Measurements from ENCODE around the gene MEOX1.

The MEOX1 gene

GRCh38 chr17:43641416-43641815 is 20.3 kb downstream of the MEOX1 start:
- Histone ChIP-seq H3K27ac (ENCODE audit: low read depth, low read length) (no peak overlapping the region), H3K9me3 (ENCODE audit: control insufficient read depth in 1 of 2, low read length in 2 of 2) (no peaks in the 10 kb centered on the region), H3K27me3 (ENCODE audit: control insufficient read depth in 1 of 2, insufficient read depth in 2 of 2, low read length in 2 of 2) (peaks cover 2 to 6% of the 10 kb centered on the region in 2 donors), H3K4me3 (ENCODE audit: low read depth in 1 of 2, low read length in 2 of 2) (no peak overlapping the region), H3K9ac (ENCODE audit: low read depth in 1 of 2, low read length in 2 of 2) (no peak overlapping the region), H3K4me1 (ENCODE audit: control insufficient read depth in 1 of 2, insufficient read depth in 2 of 2, low read length in 2 of 2) (peaks cover 0 to 10% of the 10 kb centered on the region in 2 donors), H3K36me3 (ENCODE audit: control insufficient read depth in 1 of 2, insufficient read depth in 2 of 2, low read length in 2 of 2) (no peaks in the 10 kb centered on the region)

GRCh38 chr17:43640491-43641252 is 21.1 kb downstream of the MEOX1 start:
- Histone ChIP-seq H3K4me1 (ENCODE audit: control insufficient read depth in 1 of 2, insufficient read depth in 2 of 2, low read length in 2 of 2) (peaks cover 0 to 10% of the 10 kb centered on the region in 2 donors), H3K27me3 (ENCODE audit: control insufficient read depth in 1 of 2, insufficient read depth in 2 of 2, low read length in 2 of 2) (peaks cover 1 to 6% of the 10 kb centered on the region in 2 donors), H3K27ac (ENCODE audit: low read depth, low read length) (no peak overlapping the region), H3K36me3 (ENCODE audit: control insufficient read depth in 1 of 2, insufficient read depth in 2 of 2, low read length in 2 of 2) (no peaks in the 10 kb centered on the region), H3K9me3 (ENCODE audit: control insufficient read depth in 1 of 2, low read length in 2 of 2) (no peaks in the 10 kb centered on the region), H3K4me3 (ENCODE audit: low read depth in 1 of 2, low read length in 2 of 2) (no peak overlapping the region), H3K9ac (ENCODE audit: low read depth in 1 of 2, low read length in 2 of 2) (no peak overlapping the region)

GRCh38 chr17:43637563-43638323 is 24.0 kb downstream of the MEOX1 start:
- no peaks in the 10 kb centered on the region for H3K36me3 ChIP-seq (ENCODE audit: control insufficient read depth in 1 of 2, insufficient read depth in 2 of 2, low read length in 2 of 2)
- H3K4me3 ChIP-seq (ENCODE audit: low read depth in 1 of 2, low read length in 2 of 2), result no peak overlapping the region
- no peaks in the 10 kb centered on the region for H3K9me3 ChIP-seq (ENCODE audit: control insufficient read depth in 1 of 2, low read length in 2 of 2)
- H3K27me3 ChIP-seq (ENCODE audit: control insufficient read depth in 1 of 2, insufficient read depth in 2 of 2, low read length in 2 of 2), result peaks cover 0 to 6% of the 10 kb centered on the region in 2 donors
- H3K9ac ChIP-seq (ENCODE audit: low read depth in 1 of 2, low read length in 2 of 2), result no peak overlapping the region
- H3K27ac ChIP-seq (ENCODE audit: low read depth, low read length), result no peak overlapping the region
- peaks cover 0 to 10% of the 10 kb centered on the region in 2 donors for H3K4me1 ChIP-seq (ENCODE audit: control insufficient read depth in 1 of 2, insufficient read depth in 2 of 2, low read length in 2 of 2)

- Histone ChIP-seq H3K4me1 (ENCODE audit: control insufficient read depth in 1 of 2, insufficient read depth in 2 of 2, low read length in 2 of 2) (peaks cover 0 to 10% of the 10 kb centered on the region in 2 donors), H3K27ac (ENCODE audit: low read depth, low read length) (no peak overlapping the region), H3K27me3 (ENCODE audit: control insufficient read depth in 1 of 2, insufficient read depth in 2 of 2, low read length in 2 of 2) (peaks cover 0 to 6% of the 10 kb centered on the region in 2 donors)
Observed at GRCh38 chr17:43636426-43636825, 25.3 kb downstream of the MEOX1 start.

GRCh38 chr17:43634591-43635125 is 27.1 kb downstream of the MEOX1 start:
- no peak overlapping the region for H3K27ac ChIP-seq (ENCODE audit: low read depth, low read length)
- no peaks in the 10 kb centered on the region for H3K36me3 ChIP-seq (ENCODE audit: control insufficient read depth in 1 of 2, insufficient read depth in 2 of 2, low read length in 2 of 2)
- peaks cover 0 to 6% of the 10 kb centered on the region in 2 donors for H3K27me3 ChIP-seq (ENCODE audit: control insufficient read depth in 1 of 2, insufficient read depth in 2 of 2, low read length in 2 of 2)
- H3K4me3 ChIP-seq (ENCODE audit: low read depth in 1 of 2, low read length in 2 of 2), result no peak overlapping the region
- H3K9ac ChIP-seq (ENCODE audit: low read depth in 1 of 2, low read length in 2 of 2), result no peak overlapping the region
- no peaks in the 10 kb centered on the region for H3K9me3 ChIP-seq (ENCODE audit: control insufficient read depth in 1 of 2, low read length in 2 of 2)
- H3K4me1 ChIP-seq (ENCODE audit: control insufficient read depth in 1 of 2, insufficient read depth in 2 of 2, low read length in 2 of 2), result no peaks in the 10 kb centered on the region

More at GRCh38 chr17:43636426-43636825, 25.3 kb downstream of the MEOX1 start:
- no peaks in the 10 kb centered on the region for H3K36me3 ChIP-seq (ENCODE audit: control insufficient read depth in 1 of 2, insufficient read depth in 2 of 2, low read length in 2 of 2)
- H3K9me3 ChIP-seq (ENCODE audit: control insufficient read depth in 1 of 2, low read length in 2 of 2), result no peaks in the 10 kb centered on the region
- no peak overlapping the region for H3K9ac ChIP-seq (ENCODE audit: low read depth in 1 of 2, low read length in 2 of 2)
- no peak overlapping the region for H3K4me3 ChIP-seq (ENCODE audit: low read depth in 1 of 2, low read length in 2 of 2)

GRCh38 chr17:43632221-43632620 is 29.5 kb downstream of the MEOX1 start:
- Histone ChIP-seq H3K36me3 (ENCODE audit: control insufficient read depth in 1 of 2, insufficient read depth in 2 of 2, low read length in 2 of 2) (no peaks in the 10 kb centered on the region), H3K9ac (ENCODE audit: low read depth in 1 of 2, low read length in 2 of 2) (no peak overlapping the region), H3K4me3 (ENCODE audit: low read depth in 1 of 2, low read length in 2 of 2) (no peak overlapping the region), H3K27me3 (ENCODE audit: control insufficient read depth in 1 of 2, insufficient read depth in 2 of 2, low read length in 2 of 2) (peaks cover 0 to under 1% of the 10 kb centered on the region in 2 donors), H3K9me3 (ENCODE audit: control insufficient read depth in 1 of 2, low read length in 2 of 2) (no peaks in the 10 kb centered on the region), H3K27ac (ENCODE audit: low read depth, low read length) (no peak overlapping the region), H3K4me1 (ENCODE audit: control insufficient read depth in 1 of 2, insufficient read depth in 2 of 2, low read length in 2 of 2) (peaks cover 3 to 8% of the 10 kb centered on the region in 2 donors)

- H3K9me3 ChIP-seq (ENCODE audit: control insufficient read depth in 1 of 2, low read length in 2 of 2), result no peaks in the 10 kb centered on the region
- H3K9ac ChIP-seq (ENCODE audit: low read depth in 1 of 2, low read length in 2 of 2), result no peak overlapping the region
- H3K4me3 ChIP-seq (ENCODE audit: low read depth in 1 of 2, low read length in 2 of 2), result no peak overlapping the region
- no peaks in the 10 kb centered on the region for H3K36me3 ChIP-seq (ENCODE audit: control insufficient read depth in 1 of 2, insufficient read depth in 2 of 2, low read length in 2 of 2)
- peaks cover 3 to 9% of the 10 kb centered on the region in 2 donors for H3K4me1 ChIP-seq (ENCODE audit: control insufficient read depth in 1 of 2, insufficient read depth in 2 of 2, low read length in 2 of 2)
- H3K27ac ChIP-seq (ENCODE audit: low read depth, low read length), result no peak overlapping the region
- H3K27me3 ChIP-seq (ENCODE audit: control insufficient read depth in 1 of 2, insufficient read depth in 2 of 2, low read length in 2 of 2), result no peaks in the 10 kb centered on the region
Observed at GRCh38 chr17:43631429-43631828, 30.3 kb downstream of the MEOX1 start.

- H3K27me3 ChIP-seq (ENCODE audit: control insufficient read depth in 1 of 2, insufficient read depth in 2 of 2, low read length in 2 of 2), result no peaks in the 10 kb centered on the region
- no peak overlapping the region for H3K4me3 ChIP-seq (ENCODE audit: low read depth in 1 of 2, low read length in 2 of 2)
- H3K9ac ChIP-seq (ENCODE audit: low read depth in 1 of 2, low read length in 2 of 2), result no peak overlapping the region
- no peak overlapping the region for H3K27ac ChIP-seq (ENCODE audit: low read depth, low read length)
- H3K36me3 ChIP-seq (ENCODE audit: control insufficient read depth in 1 of 2, insufficient read depth in 2 of 2, low read length in 2 of 2), result no peaks in the 10 kb centered on the region
- no peaks in the 10 kb centered on the region for H3K9me3 ChIP-seq (ENCODE audit: control insufficient read depth in 1 of 2, low read length in 2 of 2)
- H3K4me1 ChIP-seq (ENCODE audit: control insufficient read depth in 1 of 2, insufficient read depth in 2 of 2, low read length in 2 of 2), result peaks cover 3 to 9% of the 10 kb centered on the region in 2 donors
Observed at GRCh38 chr17:43628089-43628650, 33.6 kb downstream of the MEOX1 start.

- Histone ChIP-seq H3K27me3 (ENCODE audit: control insufficient read depth in 1 of 2, insufficient read depth in 2 of 2, low read length in 2 of 2) (no peaks in the 10 kb centered on the region), H3K9ac (ENCODE audit: low read depth in 1 of 2, low read length in 2 of 2) (no peak overlapping the region), H3K4me3 (ENCODE audit: low read depth in 1 of 2, low read length in 2 of 2) (no peak overlapping the region), H3K9me3 (ENCODE audit: control insufficient read depth in 1 of 2, low read length in 2 of 2) (no peaks in the 10 kb centered on the region), H3K27ac (ENCODE audit: low read depth, low read length) (no peak overlapping the region), H3K36me3 (ENCODE audit: control insufficient read depth in 1 of 2, insufficient read depth in 2 of 2, low read length in 2 of 2) (no peaks in the 10 kb centered on the region), H3K4me1 (ENCODE audit: control insufficient read depth in 1 of 2, insufficient read depth in 2 of 2, low read length in 2 of 2) (peaks cover 3 to 9% of the 10 kb centered on the region in 2 donors)
Observed at GRCh38 chr17:43627653-43628052, 34.1 kb downstream of the MEOX1 start.

GRCh38 chr17:43626023-43626422 is 35.7 kb downstream of the MEOX1 start:
- H3K27ac ChIP-seq (ENCODE audit: low read depth, low read length), result no peak overlapping the region
- H3K9me3 ChIP-seq (ENCODE audit: control insufficient read depth in 1 of 2, low read length in 2 of 2), result no peaks in the 10 kb centered on the region
- H3K36me3 ChIP-seq (ENCODE audit: control insufficient read depth in 1 of 2, insufficient read depth in 2 of 2, low read length in 2 of 2), result no peaks in the 10 kb centered on the region
- peaks cover 3 to 9% of the 10 kb centered on the region in 2 donors for H3K4me1 ChIP-seq (ENCODE audit: control insufficient read depth in 1 of 2, insufficient read depth in 2 of 2, low read length in 2 of 2)
- no peak overlapping the region for H3K4me3 ChIP-seq (ENCODE audit: low read depth in 1 of 2, low read length in 2 of 2)
- H3K27me3 ChIP-seq (ENCODE audit: control insufficient read depth in 1 of 2, insufficient read depth in 2 of 2, low read length in 2 of 2), result no peaks in the 10 kb centered on the region
- no peak overlapping the region for H3K9ac ChIP-seq (ENCODE audit: low read depth in 1 of 2, low read length in 2 of 2)

Data from duodenal mucosa (tissue), 2 donors.